ENCODE measurements around the gene CYTH3.
"Not testable (repeated sequence)": the region's sequence is repeated elsewhere in the genome, so short reads cannot be mapped to it uniquely, and the experiment has no call there.

The CYTH3 gene

GRCh38 chr7:6272481-6273323 is at the start of gene CYTH3:
TSS of gene CYTH3 (minus strand) at chr7:6272624. CDS start at chr7:6272507, 117 bp downstream.
- peak in 53 of 58 donors; percentile 20 to 86 (median 64) for DNase-seq

- DNase-seq = no peak
Observed at GRCh38 chr7:6320791-6321190, 48.4 kb upstream of the CYTH3 start.

- peak in 4 of 58 donors; percentile 1 to 6 (median 2) for DNase-seq
Observed at GRCh38 chr7:6317797-6318438, 45.5 kb upstream of the CYTH3 start.

GRCh38 chr7:6316226-6316625 is 43.8 kb upstream of the CYTH3 start:
- DNase-seq = no peak

GRCh38 chr7:6315746-6316145 is 43.3 kb upstream of the CYTH3 start:
- no peak for DNase-seq

GRCh38 chr7:6310271-6310993 is 38.0 kb upstream of the CYTH3 start:
- DNase-seq = no peak

GRCh38 chr7:6307762-6308161 is 35.3 kb upstream of the CYTH3 start:
- DNase-seq = peak in 1 of 58 donors; percentile 3

GRCh38 chr7:6306471-6306870 is 34.0 kb upstream of the CYTH3 start:
- no peak for DNase-seq

GRCh38 chr7:6305330-6305729 is 32.9 kb upstream of the CYTH3 start:
- no peak for DNase-seq

- DNase-seq = not testable (repeated sequence)
Observed at GRCh38 chr7:6301446-6301845, 29.0 kb upstream of the CYTH3 start.

- no peak for DNase-seq
Observed at GRCh38 chr7:6299774-6300173, 27.4 kb upstream of the CYTH3 start.

- DNase-seq = no peak
Observed at GRCh38 chr7:6294839-6295238, 22.4 kb upstream of the CYTH3 start.

- no peak for DNase-seq
Observed at GRCh38 chr7:6293202-6293601, 20.8 kb upstream of the CYTH3 start.

GRCh38 chr7:6291941-6292340 is 19.5 kb upstream of the CYTH3 start:
- not testable (repeated sequence) for DNase-seq

- DNase-seq = no peak
Observed at GRCh38 chr7:6291531-6291930, 19.1 kb upstream of the CYTH3 start.

- DNase-seq = no peak
Observed at GRCh38 chr7:6290319-6290741, 17.9 kb upstream of the CYTH3 start.

- DNase-seq = no peak
Observed at GRCh38 chr7:6288270-6288860, 15.9 kb upstream of the CYTH3 start.

- no peak for DNase-seq
Observed at GRCh38 chr7:6286486-6286885, 14.1 kb upstream of the CYTH3 start.

- no peak for DNase-seq
Observed at GRCh38 chr7:6284461-6285360, 12.3 kb upstream of the CYTH3 start.

GRCh38 chr7:6284055-6284400 is 11.6 kb upstream of the CYTH3 start:
- DNase-seq = no peak

Data from anterior cingulate cortex (tissue), 58 donors.